ENCODE results near the gene XXYLT1.
"Not testable (repeated sequence)": the region's sequence is repeated elsewhere in the genome, so short reads cannot be mapped to it uniquely, and the experiment has no call there.

XXYLT1 gene

DNA sequence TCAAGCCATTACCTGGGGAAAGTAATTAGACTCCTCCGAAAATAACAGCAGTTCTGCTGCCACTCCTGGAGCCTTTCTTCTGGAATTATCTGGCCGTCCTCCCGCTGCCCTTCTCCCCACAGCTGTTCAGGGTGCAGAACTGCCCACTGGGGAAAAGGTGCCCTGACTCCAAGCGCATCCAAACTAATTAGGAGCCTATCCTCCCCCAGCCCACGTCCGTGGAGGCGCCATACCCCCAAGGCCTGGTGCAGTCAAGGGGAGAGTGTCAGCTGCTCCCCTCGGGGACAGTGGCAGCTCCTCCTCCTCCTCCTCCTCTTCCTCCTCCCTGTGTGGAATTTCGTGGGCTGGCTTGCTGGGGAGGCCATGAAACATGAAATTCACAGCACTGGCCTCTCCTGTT lies 177.2 kb downstream of the XXYLT1 start:
- DNase-seq: no peak

GRCh38 chr3:195087840-195088601 lies 182.9 kb downstream of the XXYLT1 start:
- DNase-seq: not testable (repeated sequence)

GRCh38 chr3:195087328-195087727 lies 183.6 kb downstream of the XXYLT1 start:
- DNase-seq: no peak

DNA sequence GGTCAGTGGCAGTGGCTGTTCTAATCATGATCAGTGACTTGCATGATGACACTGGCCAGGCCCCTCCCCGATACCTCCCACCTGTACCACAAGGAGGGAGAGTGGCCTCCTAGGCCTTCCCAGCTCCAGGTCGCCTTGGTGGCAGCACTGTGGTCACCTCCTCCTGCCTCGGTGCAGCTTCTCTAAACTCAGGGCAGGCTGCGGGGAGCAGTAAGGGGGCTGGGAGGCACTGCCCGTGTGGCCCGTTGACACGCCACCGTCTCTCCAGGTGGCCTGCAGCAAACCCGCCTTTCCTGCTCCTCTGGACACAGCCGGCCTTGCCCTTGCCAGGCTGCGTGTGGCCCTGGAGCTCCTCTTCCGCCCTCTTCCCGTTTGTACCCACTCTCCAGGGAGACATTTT lies 184.1 kb downstream of the XXYLT1 start:
- no peak for DNase-seq

DNA sequence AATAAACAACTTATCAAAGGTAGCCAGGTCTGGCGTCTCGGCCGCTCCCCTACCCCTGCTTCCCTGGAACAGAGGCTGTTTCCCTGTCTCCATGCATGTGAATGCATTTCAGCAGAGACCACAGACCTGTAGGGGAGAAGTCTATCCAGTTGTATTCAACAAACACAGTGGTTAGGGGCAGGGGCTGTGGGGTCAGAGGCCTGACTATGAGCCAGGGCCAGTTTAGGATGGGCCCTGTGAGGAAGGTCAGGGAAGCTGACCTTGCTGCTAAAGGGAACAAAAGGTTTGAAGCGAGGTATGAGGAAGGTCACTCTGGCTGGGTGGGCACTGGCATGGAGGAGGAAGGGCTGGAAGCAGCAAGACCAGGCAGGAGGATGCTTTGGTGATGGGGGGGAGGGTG lies 184.6 kb downstream of the XXYLT1 start:
- no peak for DNase-seq

- DNase-seq: no peak
Observed at GRCh38 chr3:195085356-195086130, 185.4 kb downstream of the XXYLT1 start.

DNA sequence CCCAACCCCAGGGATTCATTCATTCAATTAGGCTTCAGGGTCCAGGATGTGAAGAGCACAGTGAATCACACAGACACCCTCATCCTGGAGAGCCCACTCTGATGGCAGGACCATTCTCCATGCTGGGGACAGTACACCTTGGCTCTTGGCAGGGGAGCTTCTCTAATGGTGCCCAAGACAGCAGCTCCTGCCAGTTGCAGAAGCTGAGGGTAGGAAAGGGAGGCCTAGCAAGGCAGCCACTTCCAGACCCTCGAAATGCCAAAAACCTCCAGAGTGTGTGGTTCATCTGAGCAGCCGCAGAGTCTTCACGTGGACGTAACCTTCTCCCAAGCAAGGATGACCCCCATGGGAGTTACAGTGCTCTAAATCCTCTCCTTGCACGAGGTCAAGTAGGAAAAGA lies 186.2 kb downstream of the XXYLT1 start:
- DNase-seq: no peak

DNA sequence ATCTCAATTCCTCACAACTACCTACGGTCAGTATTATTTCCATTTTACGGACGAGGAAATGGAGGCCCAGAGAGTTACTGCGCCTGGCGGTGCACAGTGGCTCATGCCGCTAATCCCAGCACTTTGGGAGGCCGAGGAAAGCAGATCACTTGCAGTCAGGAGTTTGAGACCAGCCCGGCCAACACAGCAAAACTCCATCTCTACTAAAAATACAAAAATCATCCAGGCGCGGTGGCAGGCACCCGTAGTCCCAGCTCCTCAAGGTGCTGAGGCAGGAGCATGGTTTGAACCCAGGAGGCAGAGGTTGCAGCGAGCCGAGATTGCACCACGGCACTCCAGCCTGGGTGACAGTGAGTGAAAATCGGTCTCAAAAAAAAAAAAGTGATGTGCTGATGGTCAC lies 187.3 kb downstream of the XXYLT1 start:
- no peak for DNase-seq

GRCh38 chr3:195082811-195083210 lies 188.1 kb downstream of the XXYLT1 start:
- DNase-seq: no peak

DNA sequence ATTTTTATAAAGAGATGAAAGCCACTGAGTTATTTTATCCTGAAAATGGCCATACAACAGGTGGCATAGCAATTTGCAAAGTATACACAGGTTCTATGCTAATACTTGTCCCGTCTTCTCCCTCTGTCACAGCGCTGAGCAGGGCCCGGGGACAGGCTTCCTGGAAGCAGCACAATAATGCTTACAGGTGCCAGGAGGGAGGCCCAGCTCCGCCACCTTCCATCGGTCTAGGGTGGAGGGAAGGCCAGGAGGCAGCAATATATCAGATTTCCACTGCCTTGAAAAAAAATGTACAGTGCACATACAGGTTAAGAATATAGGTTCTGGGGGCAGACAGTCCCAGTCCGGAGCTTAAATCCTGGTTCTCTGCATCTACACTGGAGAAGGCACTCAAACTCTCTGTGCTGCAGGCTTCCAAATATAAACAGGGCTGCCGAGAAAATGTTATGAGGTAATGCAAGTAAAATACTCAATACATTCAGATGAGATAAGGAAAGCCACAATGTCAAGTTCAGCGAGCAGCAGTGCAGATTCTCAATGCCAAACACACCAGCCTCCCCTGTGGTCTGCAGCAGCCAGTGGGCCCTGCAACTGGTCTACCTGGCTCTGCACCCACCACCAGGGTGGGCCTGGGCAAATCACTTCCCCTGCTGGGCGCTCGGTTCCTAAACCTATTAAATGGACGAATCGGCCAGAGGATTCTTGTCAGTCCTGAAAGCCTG lies 189.6 kb downstream of the XXYLT1 start:
- DNase-seq: no peak

- DNase-seq: no peak
Observed at GRCh38 chr3:195080571-195081151, 190.3 kb downstream of the XXYLT1 start.

DNA sequence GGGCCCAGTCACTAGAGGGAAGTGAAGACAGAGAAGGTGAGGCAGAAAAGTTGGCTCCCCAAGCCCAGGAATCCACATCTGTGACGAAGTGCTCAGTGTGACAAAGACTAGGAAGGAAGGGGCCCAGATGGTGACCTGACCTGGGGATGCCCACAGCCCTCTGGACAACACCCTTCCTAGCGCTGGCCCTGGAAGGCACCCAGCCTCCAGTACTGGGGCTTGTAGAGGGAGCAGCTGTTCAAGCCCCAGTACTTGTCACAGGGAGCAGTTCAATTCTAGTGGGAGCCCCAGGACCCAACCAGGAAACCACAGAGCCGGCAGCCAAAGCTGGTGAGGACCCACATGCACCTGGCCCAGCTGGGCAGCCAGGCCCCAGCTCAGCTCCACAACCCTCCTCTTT lies 190.8 kb downstream of the XXYLT1 start:
- no peak for DNase-seq

GRCh38 chr3:195079636-195080035 lies 191.3 kb downstream of the XXYLT1 start:
- no peak for DNase-seq

DNA sequence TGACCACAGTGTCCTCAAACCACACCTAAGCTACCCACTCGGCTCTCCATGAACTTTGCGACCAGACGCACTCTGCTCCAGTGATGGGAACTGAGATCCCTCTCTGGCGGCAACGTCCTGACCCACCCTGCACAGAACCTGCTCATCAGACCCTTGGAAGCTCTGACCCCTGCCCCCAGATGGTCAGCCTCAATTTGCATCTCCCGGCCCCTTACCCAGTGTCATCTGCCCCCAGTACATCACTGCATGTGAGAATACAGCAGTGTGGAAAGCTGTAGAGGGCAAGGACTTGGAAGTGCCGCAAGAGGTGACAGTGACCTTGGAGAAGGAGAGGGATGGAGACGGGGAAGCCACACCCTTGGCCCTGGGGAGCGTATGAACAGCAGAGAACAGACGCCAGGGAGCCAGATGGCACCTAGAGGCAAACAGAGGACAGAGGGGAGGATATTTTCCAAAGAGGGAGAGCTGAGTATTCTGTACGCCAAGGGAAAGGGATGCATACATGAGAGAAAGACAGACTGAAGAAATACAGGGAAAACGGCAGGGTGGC lies 192.0 kb downstream of the XXYLT1 start:
- no peak for DNase-seq

- no peak for DNase-seq
Observed at GRCh38 chr3:195077611-195078540, 193.1 kb downstream of the XXYLT1 start.

DNA sequence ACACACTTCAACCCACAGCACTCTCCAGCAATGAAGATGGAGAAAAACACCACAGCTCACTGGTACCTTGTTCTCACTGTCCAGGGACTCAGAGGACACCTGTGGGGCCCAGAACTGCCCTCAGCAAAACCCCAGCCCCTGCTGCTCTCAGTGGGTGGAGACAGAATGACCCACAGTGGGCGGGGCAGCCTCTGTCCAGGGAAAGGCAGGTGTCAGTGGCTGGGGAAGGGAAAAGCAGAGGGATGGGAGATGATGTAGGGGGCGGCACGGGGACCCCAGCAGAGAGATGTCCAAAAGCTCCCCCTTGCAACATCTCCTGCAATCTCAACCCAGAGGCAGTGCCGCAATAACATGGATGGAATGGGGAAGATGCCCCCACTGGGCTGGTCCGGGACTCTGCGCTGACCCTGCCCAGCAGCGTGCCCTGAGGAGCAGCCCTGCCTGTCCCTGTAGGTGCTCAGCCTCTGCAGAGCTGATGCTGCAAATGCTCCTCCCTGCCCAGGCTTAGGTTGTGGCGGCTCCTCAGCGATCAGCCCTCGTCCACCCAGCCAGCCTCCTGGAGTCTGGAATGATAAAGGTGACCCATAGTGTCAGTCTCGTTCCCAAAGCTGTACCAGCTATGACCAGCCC lies 193.9 kb downstream of the XXYLT1 start:
- no peak for DNase-seq

- no peak for DNase-seq
Observed at GRCh38 chr3:195075941-195076875, 194.8 kb downstream of the XXYLT1 start.

- no peak for DNase-seq
Observed at GRCh38 chr3:195075199-195075940, 195.6 kb downstream of the XXYLT1 start.
